HepG2 (cell line): ENCODE measurements around the gene SLC22A23. TPM values are rescaled to one million over a fixed set of nuclear protein-coding genes. Genes with fewer than 3 reads are reported as not detected.

Experiments used
- AGO1 ChIP-seq: fragments of 200-400 bp; formaldehyde crosslinking; IDR thresholded peaks from 2 replicates; pipeline ENCODE4 v1.6.1; 2017; ENCODE audit warnings: mild to moderate bottlenecking, low read depth, low read length, moderate library complexity; ENCODE audit not compliant: poor library complexity, severe bottlenecking
- BRCA1 ChIP-seq: sonication (generic); formaldehyde crosslinking; IDR thresholded peaks from 2 replicates; pipeline ENCODE4 v1.4.0; 2020; ENCODE audit warnings: missing genetic modification reagents
- CEBPB ChIP-seq: IDR thresholded peaks from 2 replicates; pipeline ENCODE4 v1.6.1; 2011; ENCODE audit warnings: low read depth, low read length, improper control_type of control experiment, borderline replicate concordance
- FOSL1 ChIP-seq: sonication (generic); formaldehyde crosslinking; IDR thresholded peaks from 2 replicates; pipeline ENCODE4 v1.9.0; 2021; ENCODE audit warnings: missing genetic modification reagents, borderline replicate concordance
- FOXA3 ChIP-seq: IDR thresholded peaks from 2 replicates; pipeline ENCODE4 v1.6.1; 2016; ENCODE audit warnings: missing genetic modification reagents, missing compliant biosample characterization
- GTF3A ChIP-seq: sonication (generic); formaldehyde crosslinking; conservative IDR thresholded peaks from 2 replicates; pipeline ENCODE4 v1.4.0; 2020; ENCODE audit warnings: mild to moderate bottlenecking, missing genetic modification reagents
- IRX3 ChIP-seq: sonication (generic); formaldehyde crosslinking; IDR thresholded peaks from 2 replicates; pipeline ENCODE4 v1.8.1; 2023; ENCODE audit warnings: mild to moderate bottlenecking, low read depth, missing genetic modification reagents, borderline replicate concordance
- KLF16 ChIP-seq, 2 experiments: sonication (generic) in 1 of 2; formaldehyde crosslinking in 1 of 2; IDR thresholded peaks; 2 replicates each; pipeline versions ENCODE4 v1.6.1 to v1.8.0; 2016 to 2023; ENCODE audit warnings: missing genetic modification reagents in 2 of 2, missing compliant biosample characterization in 1 of 2
- MTF1 ChIP-seq: sonication (generic); formaldehyde crosslinking; IDR thresholded peaks from 2 replicates; pipeline ENCODE4 v1.5.0; 2020; ENCODE audit warnings: missing genetic modification reagents
- MYNN ChIP-seq: sonication (generic); formaldehyde crosslinking; IDR thresholded peaks from 2 replicates; pipeline ENCODE4 v1.4.0; 2020; ENCODE audit warnings: mild to moderate bottlenecking, low read depth, missing genetic modification reagents
- NFRKB ChIP-seq: fragments of 450-650 bp; IDR thresholded peaks from 2 replicates; pipeline ENCODE4 v1.6.1; 2017
- RCOR2 ChIP-seq: IDR thresholded peaks from 2 replicates; pipeline ENCODE4 v1.6.1; 2016; ENCODE audit warnings: missing biosample characterization, missing genetic modification reagents
- SRSF4 ChIP-seq: fragments of 200-400 bp; formaldehyde crosslinking; IDR thresholded peaks from one replicate; pipeline ENCODE4 v1.6.1; 2018; ENCODE audit warnings: mild to moderate bottlenecking, low read depth, low read length, moderate library complexity; ENCODE audit not compliant: poor library complexity, severe bottlenecking
- ZMAT5 ChIP-seq: sonication (generic); formaldehyde crosslinking; IDR thresholded peaks from 2 replicates; pipeline ENCODE4 v1.5.0; 2020; ENCODE audit warnings: mild to moderate bottlenecking, low read depth, missing genetic modification reagents, borderline replicate concordance
- ZNF232 ChIP-seq: sonication (generic); formaldehyde crosslinking; IDR thresholded peaks from 2 replicates; pipeline ENCODE4 v1.4.0; 2020; ENCODE audit warnings: missing genetic modification reagents, borderline replicate concordance
- ZNF274 ChIP-seq: sonication (generic); formaldehyde crosslinking; IDR thresholded peaks from 2 replicates; pipeline ENCODE4 v1.5.1; 2020; ENCODE audit warnings: mild to moderate bottlenecking, missing genetic modification reagents
- ZNF451 ChIP-seq: sonication (generic); formaldehyde crosslinking; IDR thresholded peaks from 2 replicates; pipeline ENCODE4 v1.5.0; 2020; ENCODE audit warnings: mild to moderate bottlenecking, missing genetic modification reagents
- ZNF460 ChIP-seq: sonication (generic); formaldehyde crosslinking; IDR thresholded peaks from 2 replicates; pipeline ENCODE4 v1.5.1; 2020; ENCODE audit warnings: missing genetic modification reagents, mild to moderate bottlenecking, borderline replicate concordance
- ZNF749 ChIP-seq: sonication (generic); formaldehyde crosslinking; IDR thresholded peaks from 2 replicates; pipeline ENCODE4 v1.8.0; 2022; ENCODE audit warnings: mild to moderate bottlenecking, missing genetic modification reagents, moderate library complexity, borderline replicate concordance
- ZNF772 ChIP-seq: sonication (generic); formaldehyde crosslinking; IDR thresholded peaks from 2 replicates; pipeline ENCODE4 v1.5.0; 2020; ENCODE audit warnings: mild to moderate bottlenecking, missing genetic modification reagents
- ZSCAN12 ChIP-seq: sonication (generic); formaldehyde crosslinking; IDR thresholded peaks from 2 replicates; pipeline ENCODE4 v1.9.0; 2021; ENCODE audit warnings: mild to moderate bottlenecking, missing genetic modification reagents
- polyA plus RNA-seq, 8 experiments: library from polyadenylated mRNA; depleted of rRNA in 3 of 8; stranded (reverse) in 7 of 8; unstranded in 1 of 8; fragments of >200 nt; fragmentation: Illumina TruSeq in 4 of 8; extraction: Trizol in 4 of 8; gene quantifications; 2 replicates each; pipeline versions ENCODE4 v1.2.1 to v1.2.3, GENCODE V29; 2011 to 2016; ENCODE audit warnings: low read depth in 4 of 8, missing spikeins in 1 of 8, mixed read lengths in 1 of 8; ENCODE audit not compliant: insufficient read depth in 1 of 8
- total RNA-seq, 5 experiments: library from RNA; depleted of rRNA; stranded (reverse); fragments of >200 nt; fragmentation: Illumina TruSeq; extraction: Trizol; gene quantifications; 2 replicates each; pipeline ENCODE4 v1.2.3, GENCODE V29; 2016; ENCODE audit warnings: low read depth in 1 of 5
- TF ChIP-seq, protein P1 (sequence below), 2 experiments: sonication (generic) in 1 of 2; formaldehyde crosslinking in 1 of 2; IDR thresholded peaks; 2 replicates each; pipeline versions ENCODE4 v1.6.1 to v1.9.0; 2014 to 2022; ENCODE audit warnings: antibody characterized with exemption in 1 of 2, borderline replicate concordance in 1 of 2, inconsistent platforms in 1 of 2, low read depth in 1 of 2, missing genetic modification reagents in 1 of 2
- TF ChIP-seq, protein P2 (sequence below): sonication (generic); formaldehyde crosslinking; IDR thresholded peaks from 2 replicates; pipeline ENCODE4 v1.8.0; 2022; ENCODE audit warnings: missing genetic modification reagents, mild to moderate bottlenecking, borderline replicate concordance

SLC22A23 gene
- total and polyA plus RNA-seq, 2 of the 13 experiments (the other 11 are each of a cell fraction or from before 2014, with no cell fraction given): 11.8 to 17.5 TPM

DNA sequence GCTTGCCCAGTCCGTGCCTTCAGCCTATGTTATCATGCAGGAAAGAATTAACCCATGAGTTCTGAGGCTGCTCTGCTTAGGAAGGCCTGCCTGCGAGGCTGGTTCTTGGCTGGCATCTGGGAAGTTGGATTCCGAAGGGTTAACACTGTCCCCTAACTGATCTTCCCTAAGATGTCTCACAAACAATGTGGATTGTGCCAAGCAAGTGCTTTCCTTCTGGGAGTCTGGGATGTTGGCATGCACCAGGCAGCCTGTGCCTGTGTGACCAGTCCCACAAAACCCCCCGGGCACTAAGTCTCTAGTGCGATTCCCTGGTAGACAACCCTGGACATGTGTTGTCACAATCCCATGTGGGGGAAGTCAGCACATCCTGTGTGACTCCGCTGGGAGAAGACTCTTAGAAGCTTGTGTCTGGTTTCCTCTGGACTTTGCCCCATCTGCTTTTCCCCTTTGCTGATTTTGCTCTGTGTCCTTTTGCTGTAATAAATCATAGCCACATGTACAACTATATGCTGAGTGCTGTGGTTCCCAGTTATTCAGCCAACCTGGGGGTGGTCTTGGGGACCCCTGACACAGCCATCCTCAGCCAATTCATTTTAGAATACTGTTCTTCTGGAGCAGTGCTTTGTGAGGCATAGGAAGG is 83.8 kb downstream of the SLC22A23 start (continued):
- TF ChIP-seq, protein P1, sequence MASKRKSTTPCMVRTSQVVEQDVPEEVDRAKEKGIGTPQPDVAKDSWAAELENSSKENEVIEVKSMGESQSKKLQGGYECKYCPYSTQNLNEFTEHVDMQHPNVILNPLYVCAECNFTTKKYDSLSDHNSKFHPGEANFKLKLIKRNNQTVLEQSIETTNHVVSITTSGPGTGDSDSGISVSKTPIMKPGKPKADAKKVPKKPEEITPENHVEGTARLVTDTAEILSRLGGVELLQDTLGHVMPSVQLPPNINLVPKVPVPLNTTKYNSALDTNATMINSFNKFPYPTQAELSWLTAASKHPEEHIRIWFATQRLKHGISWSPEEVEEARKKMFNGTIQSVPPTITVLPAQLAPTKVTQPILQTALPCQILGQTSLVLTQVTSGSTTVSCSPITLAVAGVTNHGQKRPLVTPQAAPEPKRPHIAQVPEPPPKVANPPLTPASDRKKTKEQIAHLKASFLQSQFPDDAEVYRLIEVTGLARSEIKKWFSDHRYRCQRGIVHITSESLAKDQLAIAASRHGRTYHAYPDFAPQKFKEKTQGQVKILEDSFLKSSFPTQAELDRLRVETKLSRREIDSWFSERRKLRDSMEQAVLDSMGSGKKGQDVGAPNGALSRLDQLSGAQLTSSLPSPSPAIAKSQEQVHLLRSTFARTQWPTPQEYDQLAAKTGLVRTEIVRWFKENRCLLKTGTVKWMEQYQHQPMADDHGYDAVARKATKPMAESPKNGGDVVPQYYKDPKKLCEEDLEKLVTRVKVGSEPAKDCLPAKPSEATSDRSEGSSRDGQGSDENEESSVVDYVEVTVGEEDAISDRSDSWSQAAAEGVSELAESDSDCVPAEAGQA (IDR thresholded peaks at IDR 0.05; ENCODE audit: low read depth): no peak
- TF ChIP-seq, protein P1 (CRISPR knock-in tag; IDR thresholded peaks at IDR 0.05; ENCODE audit: borderline replicate concordance): no peak; the same call in 1 of the 2 replicates
- peak; percentile 45; the same call in 1 of the 2 replicates for TF ChIP-seq GTF3A (CRISPR knock-in tag)
- TF ChIP-seq FOSL1 (CRISPR knock-in tag): peak; percentile 24; the same call in 1 of the 2 replicates
- TF ChIP-seq ZMAT5 (CRISPR knock-in tag): no peak
- no peak for TF ChIP-seq SRSF4
- TF ChIP-seq MTF1 (CRISPR knock-in tag): no peak
- peak; percentile 24; the same call in 1 of the 2 replicates for TF ChIP-seq ZNF460 (CRISPR knock-in tag)
- 0 out of 2 replicates have a peak, but pooled peaks have one; percentile 32 for TF ChIP-seq ZNF274 (CRISPR knock-in tag)
- no peak for TF ChIP-seq NFRKB
- TF ChIP-seq MYNN (CRISPR knock-in tag): no peak
- TF ChIP-seq ZNF772: no peak
- TF ChIP-seq ZNF749 (CRISPR knock-in tag): no peak
- peak; percentile 86 for TF ChIP-seq FOXA3 (CRISPR knock-in tag)
- TF ChIP-seq ZNF451 (CRISPR knock-in tag): no peak; the same call in 1 of the 2 replicates
- 0 out of 4 replicates have a peak, but pooled peaks of 1 of the 2 experiments have one; percentile 44 for TF ChIP-seq KLF16 (CRISPR knock-in tag; IDR thresholded peaks at IDR 0.05)
- TF ChIP-seq ZSCAN12 (CRISPR knock-in tag): no peak; the same call in 1 of the 2 replicates
- TF ChIP-seq CEBPB: no peak
- TF ChIP-seq IRX3: no peak
- TF ChIP-seq AGO1: no peak
- no peak; the same call in none of the 2 replicates for TF ChIP-seq RCOR2 (CRISPR knock-in tag)
- peak; percentile 77 for TF ChIP-seq ZNF232 (CRISPR knock-in tag)
- TF ChIP-seq, protein P2, sequence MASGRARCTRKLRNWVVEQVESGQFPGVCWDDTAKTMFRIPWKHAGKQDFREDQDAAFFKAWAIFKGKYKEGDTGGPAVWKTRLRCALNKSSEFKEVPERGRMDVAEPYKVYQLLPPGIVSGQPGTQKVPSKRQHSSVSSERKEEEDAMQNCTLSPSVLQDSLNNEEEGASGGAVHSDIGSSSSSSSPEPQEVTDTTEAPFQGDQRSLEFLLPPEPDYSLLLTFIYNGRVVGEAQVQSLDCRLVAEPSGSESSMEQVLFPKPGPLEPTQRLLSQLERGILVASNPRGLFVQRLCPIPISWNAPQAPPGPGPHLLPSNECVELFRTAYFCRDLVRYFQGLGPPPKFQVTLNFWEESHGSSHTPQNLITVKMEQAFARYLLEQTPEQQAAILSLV (CRISPR knock-in tag): no peak
- no peak for TF ChIP-seq BRCA1 (CRISPR knock-in tag)
